ENCODE measurements around the gene AMELX.

- TF ChIP-seq CTCF (IDR thresholded peaks at IDR 0.05; ENCODE audit: insufficient read depth, low read depth, low read length) (no peak), EZH2 (IDR thresholded peaks at IDR 0.05; ENCODE audit: insufficient read depth, low read length) (no peak)
Measured at GRCh38 chrX:11265352-11265751, 27.9 kb upstream of the AMELX start.

All from astrocyte (in vitro differentiated cells and primary cell).